HT-29 (cell line): ENCODE measurements around the gene ZC3H12C. TPM values are rescaled to one million over a fixed set of nuclear protein-coding genes. Genes with fewer than 3 reads are reported as not detected.

ENCODE experiments used
- DNase-seq: peaks from one replicate; pipeline ENCODE4 v3.0.0-alpha.2; 2015; ENCODE audit warnings: low spot score
- total RNA-seq: library from RNA; depleted of rRNA; stranded (reverse); fragments of >200 nt; shearing (Covaris generic); gene quantifications from 2 replicates; pipeline ENCODE4 v1.2.3, GENCODE V29; 2014

The ZC3H12C gene
- total RNA-seq, 1 experiment from 2014 or later, result 0.43 TPM

GRCh38 chr11:110076371-110076965 lies 16.7 kb upstream of the ZC3H12C start:
- DNase-seq, result peak; percentile 11

- DNase-seq, result no peak
Measured at GRCh38 chr11:110077346-110077745, 15.8 kb upstream of the ZC3H12C start.

- DNase-seq, result no peak
Measured at GRCh38 chr11:110077831-110078325, 15.3 kb upstream of the ZC3H12C start.

GRCh38 chr11:110078923-110079544 lies 14.2 kb upstream of the ZC3H12C start:
- DNase-seq, result no peak

- DNase-seq, result no peak
Measured at GRCh38 chr11:110079726-110080125, 13.5 kb upstream of the ZC3H12C start.

GRCh38 chr11:110081462-110082376 lies 11.5 kb upstream of the ZC3H12C start:
- no peak for DNase-seq

GRCh38 chr11:110082899-110083298 lies 10.3 kb upstream of the ZC3H12C start:
- DNase-seq, result no peak

- no peak for DNase-seq
Measured at GRCh38 chr11:110085255-110085838, 7.8 kb upstream of the ZC3H12C start.

GRCh38 chr11:110086892-110087309 lies 6.3 kb upstream of the ZC3H12C start:
- DNase-seq, result no peak

- DNase-seq, result no peak
Measured at GRCh38 chr11:110087812-110088534, 5.2 kb upstream of the ZC3H12C start.

- DNase-seq, result no peak
Measured at GRCh38 chr11:110088535-110089344, 4.5 kb upstream of the ZC3H12C start.

GRCh38 chr11:110089617-110090282 lies 3.4 kb upstream of the ZC3H12C start:
- no peak for DNase-seq

GRCh38 chr11:110090466-110091026 lies 2.6 kb upstream of the ZC3H12C start:
- no peak for DNase-seq

- DNase-seq, result peak; percentile 9
Measured at GRCh38 chr11:110092111-110092514, 1.1 kb upstream of the ZC3H12C start.

GRCh38 chr11:110093407-110094297 lies 460 bp downstream of the ZC3H12C start:
- peak; percentile 30 for DNase-seq

GRCh38 chr11:110094298-110095285 lies 1.4 kb downstream of the ZC3H12C start:
- DNase-seq, result no peak

- DNase-seq, result no peak
Measured at GRCh38 chr11:110095554-110095953, 2.4 kb downstream of the ZC3H12C start.
